WTC11 (cell line): ENCODE data around the gene PER1. TPM values are rescaled to one million over a fixed set of nuclear protein-coding genes. Genes with fewer than 3 reads are reported as not detected.
A peak's percentile ranks its signal among the peaks of the same experiment; 100 is the strongest.

Experiments
- ATAC-seq: fragments of 200-7000 bp; cut with Tn5 transposase; 2 replicates; pipeline ENCODE4 v1.10.0; 2021; ENCODE audit warnings: mild to moderate bottlenecking, moderate library complexity
- CTCF ChIA-PET: fragments of 300-600 bp; sonication (Branson Sonifier 250); formaldehyde crosslinking; loops from one replicate; lab custom pipeline; 2021; ENCODE audit warnings: antibody characterized with exemption; lab: Charles Lee
- POLR2A ChIA-PET: fragments of 350-600 bp; sonication (Branson Sonifier 250); formaldehyde crosslinking; loops from one replicate; lab custom pipeline; 2021; ENCODE audit warnings: antibody characterized with exemption; lab: Charles Lee
- DNase-seq: peaks from one replicate; pipeline ENCODE4 v3.0.0; 2021; ENCODE audit warnings: low spot score
- H3K27ac Mint-ChIP-seq: 2 replicates; pipeline ENCODE4 v1.8.0; 2021; ENCODE audit warnings: mixed read lengths
- H3K27me3 Mint-ChIP-seq: 2 replicates; pipeline ENCODE4 v1.8.0; 2021; ENCODE audit warnings: low read depth, mild to moderate bottlenecking, moderate library complexity, mixed read lengths
- H3K36me3 Mint-ChIP-seq: 2 replicates; pipeline ENCODE4 v1.8.0; 2021; ENCODE audit warnings: mixed read lengths
- H3K4me1 Mint-ChIP-seq: 2 replicates; pipeline ENCODE4 v1.8.0; 2022; ENCODE audit warnings: mixed read lengths
- H3K4me3 Mint-ChIP-seq: 2 replicates; pipeline ENCODE4 v1.8.0; 2021; ENCODE audit warnings: mild to moderate bottlenecking, moderate library complexity, mixed read lengths
- H3K9me3 Mint-ChIP-seq: 2 replicates; pipeline ENCODE4 v1.8.0; 2021; ENCODE audit warnings: mixed read lengths
- ATF3 ChIP-seq: sonication (generic); formaldehyde crosslinking; conservative IDR thresholded peaks from 2 replicates; pipeline ENCODE4 v1.8.1; 2022; ENCODE audit warnings: mild to moderate bottlenecking, missing genetic modification reagents
- CREM ChIP-seq: sonication (generic); formaldehyde crosslinking; IDR thresholded peaks from 2 replicates; pipeline ENCODE4 v1.8.1; 2022; ENCODE audit warnings: mild to moderate bottlenecking, missing genetic modification reagents, moderate library complexity
- E2F5 ChIP-seq: sonication (generic); formaldehyde crosslinking; IDR thresholded peaks from 2 replicates; pipeline ENCODE4 v1.8.1; 2022; ENCODE audit warnings: mild to moderate bottlenecking, moderate library complexity, missing genetic modification reagents
- FOXP1 ChIP-seq: sonication (generic); formaldehyde crosslinking; IDR thresholded peaks from 2 replicates; pipeline ENCODE4 v1.8.0; 2022; ENCODE audit warnings: missing genetic modification reagents, mild to moderate bottlenecking, moderate library complexity, borderline replicate concordance
- HMGXB4 ChIP-seq: sonication (generic); formaldehyde crosslinking; IDR thresholded peaks from 2 replicates; pipeline ENCODE4 v1.8.1; 2023; ENCODE audit warnings: mild to moderate bottlenecking, moderate library complexity, missing genetic modification reagents
- MYBL2 ChIP-seq: sonication (generic); formaldehyde crosslinking; IDR thresholded peaks from 2 replicates; pipeline ENCODE4 v1.8.1; 2023; ENCODE audit warnings: mild to moderate bottlenecking, moderate library complexity, missing genetic modification reagents
- OVOL2 ChIP-seq: fragments of 250-450 bp; sonication (Bioruptor Pico); IDR thresholded peaks from 2 replicates; pipeline ENCODE4 v1.9.0; 2021; ENCODE audit warnings: mild to moderate bottlenecking, borderline replicate concordance
- PRDM15 ChIP-seq: sonication (generic); formaldehyde crosslinking; IDR thresholded peaks from 2 replicates; pipeline ENCODE4 v1.8.0; 2022; ENCODE audit warnings: missing genetic modification reagents
- SP1 ChIP-seq: sonication (generic); formaldehyde crosslinking; conservative IDR thresholded peaks from 2 replicates; pipeline ENCODE4 v1.8.1; 2022; ENCODE audit warnings: missing genetic modification reagents
- ZNF263 ChIP-seq: sonication (generic); formaldehyde crosslinking; IDR thresholded peaks from 2 replicates; pipeline ENCODE4 v1.8.1; 2022; ENCODE audit warnings: low read depth, mild to moderate bottlenecking, moderate library complexity, missing genetic modification reagents
- total RNA-seq: library from RNA; stranded (reverse); gene quantifications from 3 replicates; pipeline ENCODE4 v1.2.3, GENCODE V29; 2021
- TF ChIP-seq, protein P1 (sequence below): sonication (generic); formaldehyde crosslinking; IDR thresholded peaks from 2 replicates; pipeline ENCODE4 v1.8.0; 2022; ENCODE audit warnings: mild to moderate bottlenecking, missing genetic modification reagents
- TF ChIP-seq, protein P2 (sequence below): sonication (generic); formaldehyde crosslinking; IDR thresholded peaks from 2 replicates; pipeline ENCODE4 v1.8.0; 2022; ENCODE audit warnings: mild to moderate bottlenecking, missing genetic modification reagents
- TF ChIP-seq, protein P3 (sequence below): sonication (generic); formaldehyde crosslinking; IDR thresholded peaks from 2 replicates; pipeline ENCODE4 v1.8.1; 2023; ENCODE audit warnings: mild to moderate bottlenecking, missing genetic modification reagents

PER1 gene
- total RNA-seq, 1 experiment from 2014 or later = 46.9 TPM

- ChIA-PET POLR2A (interaction anchor here (0.5 to 1.2 kb wide), 2 partner anchors 18 to 32 kb away, joined by 3 read pairs; no protein-coding TSS in a partner anchor), CTCF (interaction anchor here (0.9 to 1.4 kb wide), 3 partner anchors 15 to 117 kb away, joined by 3 read pairs; no protein-coding TSS in a partner anchor)
- H3K36me3 Mint-ChIP-seq = no peaks in the 10 kb centered on the region
- peak; percentile 48; the same call in 1 of the 2 replicates for TF ChIP-seq PRDM15 (CRISPR knock-in tag)
- no peak for TF ChIP-seq CREM (CRISPR knock-in tag)
- no peak for TF ChIP-seq OVOL2
- TF ChIP-seq, protein P1, sequence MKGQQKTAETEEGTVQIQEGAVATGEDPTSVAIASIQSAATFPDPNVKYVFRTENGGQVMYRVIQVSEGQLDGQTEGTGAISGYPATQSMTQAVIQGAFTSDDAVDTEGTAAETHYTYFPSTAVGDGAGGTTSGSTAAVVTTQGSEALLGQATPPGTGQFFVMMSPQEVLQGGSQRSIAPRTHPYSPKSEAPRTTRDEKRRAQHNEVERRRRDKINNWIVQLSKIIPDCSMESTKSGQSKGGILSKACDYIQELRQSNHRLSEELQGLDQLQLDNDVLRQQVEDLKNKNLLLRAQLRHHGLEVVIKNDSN (CRISPR knock-in tag) = 0 out of 2 replicates have a peak, but pooled peaks have one; percentile 20
- H3K4me3 Mint-ChIP-seq = peak overlapping the region; percentile 85
- H3K9me3 Mint-ChIP-seq = no peaks in the 10 kb centered on the region
- ATAC-seq = no peak
- peak overlapping the region; percentile 43 for H3K27ac Mint-ChIP-seq
- peaks cover 31% of the 10 kb centered on the region for H3K4me1 Mint-ChIP-seq
- H3K27me3 Mint-ChIP-seq = no peaks in the 10 kb centered on the region
- no peak for DNase-seq
These were observed 25.0 kb upstream of the PER1 start for GRCh38 chr17:8176998-8177731.

DNA sequence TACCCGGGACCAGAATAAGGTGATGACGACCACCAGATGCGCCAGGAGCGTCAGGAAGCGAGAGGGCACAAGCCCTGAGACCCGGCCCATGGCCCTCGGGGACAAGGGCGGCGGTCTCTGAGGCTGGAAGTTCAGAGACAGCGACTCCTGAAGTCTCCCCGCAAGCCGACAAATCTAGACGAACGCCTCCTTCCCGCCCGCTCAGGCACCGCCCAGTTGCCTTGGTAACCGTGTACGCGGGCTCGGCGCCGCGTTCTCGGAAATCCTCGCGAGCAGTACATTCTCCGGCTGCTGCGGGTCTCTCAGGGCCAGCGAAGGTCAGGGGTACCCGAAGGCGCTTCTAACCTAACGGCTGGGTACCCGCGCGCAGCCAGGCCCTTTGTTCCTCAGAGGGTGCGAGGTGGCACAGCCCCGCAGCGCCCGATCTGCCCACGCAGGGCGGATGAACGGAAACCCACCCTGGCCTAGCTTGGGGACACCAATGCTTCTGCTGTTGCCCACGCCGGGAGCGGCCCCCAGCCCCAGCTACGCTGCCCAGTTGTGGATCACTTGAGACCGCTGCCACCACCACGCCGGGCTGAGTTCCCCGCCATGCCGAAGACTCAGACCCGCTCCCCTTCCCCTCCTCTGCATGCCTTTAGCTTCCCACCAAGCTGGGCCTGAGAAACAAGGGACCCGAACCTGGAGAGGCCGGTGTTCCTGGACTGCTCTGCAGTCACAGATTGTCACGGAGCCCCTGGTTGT is 24.2 kb upstream of the PER1 start, which contains the start of gene TMEM107:
Gene TMEM107 (minus strand): TSS at position 184 of the 744 bp plus-strand sequence. CDS start 94 bp downstream, at position 90.
- TF ChIP-seq MYBL2 (CRISPR knock-in tag) = peak; percentile 79; the same call in 1 of the 2 replicates
- peak; percentile 34; the same call in 1 of the 2 replicates for TF ChIP-seq HMGXB4 (CRISPR knock-in tag)
- TF ChIP-seq SP1 (CRISPR knock-in tag) = peak; percentile 69
- TF ChIP-seq ZNF263 (CRISPR knock-in tag) = no peak
- peak; percentile 90; the same call in 1 of the 2 replicates for TF ChIP-seq E2F5 (CRISPR knock-in tag)
- TF ChIP-seq ATF3 (CRISPR knock-in tag) = no peak
- TF ChIP-seq, protein P2, sequence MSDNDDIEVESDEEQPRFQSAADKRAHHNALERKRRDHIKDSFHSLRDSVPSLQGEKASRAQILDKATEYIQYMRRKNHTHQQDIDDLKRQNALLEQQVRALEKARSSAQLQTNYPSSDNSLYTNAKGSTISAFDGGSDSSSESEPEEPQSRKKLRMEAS (CRISPR knock-in tag) = peak; percentile 72
- TF ChIP-seq FOXP1 (CRISPR knock-in tag) = peak; percentile 18; the same call in 1 of the 2 replicates
- TF ChIP-seq, protein P3, sequence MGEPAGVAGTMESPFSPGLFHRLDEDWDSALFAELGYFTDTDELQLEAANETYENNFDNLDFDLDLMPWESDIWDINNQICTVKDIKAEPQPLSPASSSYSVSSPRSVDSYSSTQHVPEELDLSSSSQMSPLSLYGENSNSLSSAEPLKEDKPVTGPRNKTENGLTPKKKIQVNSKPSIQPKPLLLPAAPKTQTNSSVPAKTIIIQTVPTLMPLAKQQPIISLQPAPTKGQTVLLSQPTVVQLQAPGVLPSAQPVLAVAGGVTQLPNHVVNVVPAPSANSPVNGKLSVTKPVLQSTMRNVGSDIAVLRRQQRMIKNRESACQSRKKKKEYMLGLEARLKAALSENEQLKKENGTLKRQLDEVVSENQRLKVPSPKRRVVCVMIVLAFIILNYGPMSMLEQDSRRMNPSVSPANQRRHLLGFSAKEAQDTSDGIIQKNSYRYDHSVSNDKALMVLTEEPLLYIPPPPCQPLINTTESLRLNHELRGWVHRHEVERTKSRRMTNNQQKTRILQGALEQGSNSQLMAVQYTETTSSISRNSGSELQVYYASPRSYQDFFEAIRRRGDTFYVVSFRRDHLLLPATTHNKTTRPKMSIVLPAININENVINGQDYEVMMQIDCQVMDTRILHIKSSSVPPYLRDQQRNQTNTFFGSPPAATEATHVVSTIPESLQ = no peak
- peak; percentile 93 for DNase-seq
- ChIA-PET POLR2A (interaction anchor here (0.5 to 1.2 kb wide), 2 partner anchors 18 to 31 kb away, joined by 3 read pairs; no protein-coding TSS in a partner anchor), CTCF (interaction anchor here (0.6 to 1.4 kb wide), 4 partner anchors 13 to 116 kb away, joined by 3 read pairs; no protein-coding TSS in a partner anchor)
- Mint-ChIP-seq H3K4me3 (peak within 1 kb of the TSS; percentile 85), H3K27ac (peak within 1 kb of the TSS; percentile 91), H3K36me3 (no peaks in the 10 kb centered on the region), H3K4me1 (peaks cover 31% of the 10 kb centered on the region), H3K27me3 (no peaks in the 10 kb centered on the region), H3K9me3 (no peaks in the 10 kb centered on the region)
- peak; percentile 70 for ATAC-seq
